PC-3 (cell line): ENCODE results near the gene ERP27. TPM values are rescaled to one million over a fixed set of nuclear protein-coding genes. Genes with fewer than 3 reads are reported as not detected.

Experiments used
- ATAC-seq: fragments of 200-7000 bp; cut with Tn5 transposase; 2 replicates; pipeline ENCODE4 v1.9.1; 2020; ENCODE audit warnings: mild to moderate bottlenecking, moderate library complexity
- BruUV-seq: library from RNA; stranded (reverse); fragments of 400-500 nt; replicated peaks from 2 replicates; lab custom pipeline; 2021; lab: Mats Ljungman, UMichigan
- CTCF ChIA-PET: fragments of 300-600 bp; sonication (Branson Sonifier 250); formaldehyde crosslinking; loops from one replicate; lab custom pipeline; 2022; ENCODE audit warnings: antibody characterized with exemption; lab: Charles Lee
- POLR2A ChIA-PET: fragments of 300-600 bp; sonication (Branson Sonifier 250); formaldehyde crosslinking; loops from one replicate; lab custom pipeline; 2022; ENCODE audit warnings: antibody characterized with exemption; ENCODE audit not compliant: unreplicated experiment; lab: Charles Lee
- DNase-seq: peaks from one replicate; pipeline ENCODE4 v3.0.0-alpha.2; 2015
- H2AFZ ChIP-seq: fragments of 300-600 bp; sonication (generic); 2 replicates; pipeline ENCODE4 v1.6.0; 2016; ENCODE audit warnings: antibody characterized with exemption, low read length
- H3F3A ChIP-seq: fragments of 300-600 bp; sonication (generic); one replicate; pipeline ENCODE4 v1.6.0; 2017; ENCODE audit warnings: antibody characterized with exemption, low read length, control low read depth, mild to moderate bottlenecking; ENCODE audit not compliant: unreplicated experiment
- H3K27ac ChIP-seq: fragments of 300-600 bp; sonication (generic); 2 replicates; pipeline ENCODE4 v1.5.1; 2016; ENCODE audit warnings: mild to moderate bottlenecking, low read length
- H3K27me3 ChIP-seq: fragments of 300-600 bp; sonication (generic); 2 replicates; pipeline ENCODE4 v1.6.1; 2016; ENCODE audit warnings: low read length, mixed read lengths
- H3K36me3 ChIP-seq: fragments of 300-600 bp; sonication (generic); 2 replicates; pipeline ENCODE4 v1.6.1; 2016; ENCODE audit warnings: low read depth, mixed run types, low read length, mixed read lengths
- H3K4me1 ChIP-seq: fragments of 300-600 bp; sonication (generic); 2 replicates; pipeline ENCODE4 v1.5.1; 2016; ENCODE audit warnings: low read length; ENCODE audit not compliant: insufficient read depth
- H3K4me2 ChIP-seq: fragments of 300-600 bp; sonication (generic); 2 replicates; pipeline ENCODE4 v1.6.0; 2016; ENCODE audit warnings: low read length
- H3K4me3 ChIP-seq: fragments of 300-600 bp; sonication (generic); 2 replicates; pipeline ENCODE4 v1.5.1; 2016; ENCODE audit warnings: mild to moderate bottlenecking, low read length, mixed read lengths
- H3K79me2 ChIP-seq: fragments of 300-600 bp; sonication (generic); 2 replicates; pipeline ENCODE4 v1.6.1; 2017; ENCODE audit warnings: low read length, mixed read lengths
- H3K9ac ChIP-seq: fragments of 300-600 bp; sonication (generic); 2 replicates; pipeline ENCODE4 v1.6.0; 2016; ENCODE audit warnings: mild to moderate bottlenecking, low read length
- H3K9me2 ChIP-seq: fragments of 300-600 bp; sonication (generic); replicated peaks from 2 replicates; pipeline ENCODE4 v1.6.1; 2016; ENCODE audit warnings: mixed run types, low read length, mixed read lengths
- H3K9me3 ChIP-seq: fragments of 300-600 bp; sonication (generic); 2 replicates; pipeline ENCODE4 v1.6.1; 2016; ENCODE audit warnings: low read length, mixed read lengths
- H4K20me1 ChIP-seq: fragments of 300-600 bp; sonication (generic); 2 replicates; pipeline ENCODE4 v1.6.1; 2016; ENCODE audit warnings: low read length, mixed read lengths
- EZH2 ChIP-seq: fragments of 300-600 bp; sonication (generic); IDR thresholded peaks from one replicate; pipeline ENCODE4 v1.6.1; 2017; ENCODE audit warnings: antibody characterized with exemption, mild to moderate bottlenecking, low read length; ENCODE audit not compliant: unreplicated experiment
- EZH2phosphoT487 ChIP-seq: fragments of 300-600 bp; sonication (generic); IDR thresholded peaks from 2 replicates; pipeline ENCODE4 v1.6.1; 2018; ENCODE audit warnings: mild to moderate bottlenecking, antibody characterized with exemption, low read length, borderline replicate concordance
- intact Hi-C: fragments of 100-400 bp; cut with micrococcal nuclease; formaldehyde crosslinking; loops from 2 replicates; pipeline ENCODE4 v1.9.0; 2023
- total RNA-seq: library from RNA; depleted of rRNA; stranded (reverse); fragments of >200 nt; gene quantifications from 2 replicates; pipeline ENCODE4 v1.2.3, GENCODE V29; 2014
- TF ChIP-seq, protein P1 (sequence below): fragments of 300-600 bp; sonication (generic); conservative IDR thresholded peaks from 2 replicates; pipeline ENCODE4 v1.5.1; 2017; ENCODE audit warnings: antibody characterized with exemption, low read depth, mild to moderate bottlenecking, low read length

The ERP27 gene
- total RNA-seq, 1 experiment from 2014 or later: not detected

DNA sequence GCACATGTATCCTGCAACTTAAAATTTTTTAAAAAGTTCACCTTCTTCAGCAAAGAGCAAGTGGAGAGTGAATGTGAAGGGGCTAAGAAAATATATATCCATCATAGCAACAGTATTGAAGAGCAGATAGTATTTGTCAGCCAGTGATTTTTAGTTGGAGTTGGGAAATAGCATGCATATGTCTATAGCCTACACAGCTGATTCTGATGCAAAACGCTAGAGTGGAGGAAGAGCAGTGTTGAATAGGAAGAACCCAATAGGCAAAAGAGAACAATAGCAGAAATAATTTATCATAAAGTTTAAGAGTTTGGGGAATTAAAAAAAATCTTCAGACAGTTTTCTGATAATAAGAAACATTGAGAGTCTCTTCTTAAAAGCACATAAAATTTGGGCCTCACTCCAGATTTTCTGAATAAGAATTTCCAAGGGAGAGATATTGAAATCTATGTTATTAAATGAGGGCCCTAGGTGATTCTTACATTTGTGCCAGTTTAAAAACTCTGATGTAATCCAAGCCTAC lies 46.5 kb upstream of the ERP27 start:
- no peaks in the 10 kb centered on the region for H3K9me2 ChIP-seq
- H3K27me3 ChIP-seq: no peaks in the 10 kb centered on the region
- intact Hi-C loops: no loop called here
- no peaks in the 10 kb centered on the region for H3K4me1 ChIP-seq
- no TSS peak for BruUV-seq
- no peaks in the 10 kb centered on the region for H4K20me1 ChIP-seq
- H3K9me3 ChIP-seq: no peaks in the 10 kb centered on the region
- H2AFZ ChIP-seq: no peak overlapping the region
- no peaks in the 10 kb centered on the region for H3F3A ChIP-seq
- H3K4me3 ChIP-seq: no peak overlapping the region
- no peak for TF ChIP-seq EZH2phosphoT487
- TF ChIP-seq, protein P1, sequence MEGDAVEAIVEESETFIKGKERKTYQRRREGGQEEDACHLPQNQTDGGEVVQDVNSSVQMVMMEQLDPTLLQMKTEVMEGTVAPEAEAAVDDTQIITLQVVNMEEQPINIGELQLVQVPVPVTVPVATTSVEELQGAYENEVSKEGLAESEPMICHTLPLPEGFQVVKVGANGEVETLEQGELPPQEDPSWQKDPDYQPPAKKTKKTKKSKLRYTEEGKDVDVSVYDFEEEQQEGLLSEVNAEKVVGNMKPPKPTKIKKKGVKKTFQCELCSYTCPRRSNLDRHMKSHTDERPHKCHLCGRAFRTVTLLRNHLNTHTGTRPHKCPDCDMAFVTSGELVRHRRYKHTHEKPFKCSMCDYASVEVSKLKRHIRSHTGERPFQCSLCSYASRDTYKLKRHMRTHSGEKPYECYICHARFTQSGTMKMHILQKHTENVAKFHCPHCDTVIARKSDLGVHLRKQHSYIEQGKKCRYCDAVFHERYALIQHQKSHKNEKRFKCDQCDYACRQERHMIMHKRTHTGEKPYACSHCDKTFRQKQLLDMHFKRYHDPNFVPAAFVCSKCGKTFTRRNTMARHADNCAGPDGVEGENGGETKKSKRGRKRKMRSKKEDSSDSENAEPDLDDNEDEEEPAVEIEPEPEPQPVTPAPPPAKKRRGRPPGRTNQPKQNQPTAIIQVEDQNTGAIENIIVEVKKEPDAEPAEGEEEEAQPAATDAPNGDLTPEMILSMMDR: no peak
- TF ChIP-seq EZH2: no peak
- ChIA-PET CTCF (no interaction called here), POLR2A (no interaction called here)
- H3K36me3 ChIP-seq: no peaks in the 10 kb centered on the region
- no peak overlapping the region for H3K27ac ChIP-seq
- no peaks in the 10 kb centered on the region for H3K79me2 ChIP-seq
- H3K4me2 ChIP-seq: no peak overlapping the region
- ATAC-seq: no peak
- no peak overlapping the region for H3K9ac ChIP-seq
- no peak for DNase-seq

DNA sequence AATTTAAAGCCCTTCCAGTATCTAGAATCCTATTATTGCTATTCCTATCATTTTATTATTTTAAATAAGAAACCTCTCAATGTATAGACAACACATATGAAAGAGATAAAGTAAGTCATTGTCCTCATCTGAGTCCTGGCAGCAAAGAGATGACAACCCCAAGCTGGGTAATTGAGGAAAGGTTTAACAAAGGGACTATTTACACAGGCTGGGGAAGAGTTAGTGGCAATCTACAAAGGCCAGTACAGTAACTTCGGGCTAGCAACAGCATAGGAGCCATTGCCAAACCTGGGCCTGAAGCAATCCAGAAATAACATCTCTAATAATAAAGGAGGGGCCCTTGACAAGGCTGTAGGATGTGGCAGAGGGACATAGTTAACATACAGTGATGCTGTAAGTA lies 45.7 kb upstream of the ERP27 start:
- intact Hi-C loops: no loop called here
- CTCF ChIA-PET: no interaction called here
- ATAC-seq: no peak

DNA sequence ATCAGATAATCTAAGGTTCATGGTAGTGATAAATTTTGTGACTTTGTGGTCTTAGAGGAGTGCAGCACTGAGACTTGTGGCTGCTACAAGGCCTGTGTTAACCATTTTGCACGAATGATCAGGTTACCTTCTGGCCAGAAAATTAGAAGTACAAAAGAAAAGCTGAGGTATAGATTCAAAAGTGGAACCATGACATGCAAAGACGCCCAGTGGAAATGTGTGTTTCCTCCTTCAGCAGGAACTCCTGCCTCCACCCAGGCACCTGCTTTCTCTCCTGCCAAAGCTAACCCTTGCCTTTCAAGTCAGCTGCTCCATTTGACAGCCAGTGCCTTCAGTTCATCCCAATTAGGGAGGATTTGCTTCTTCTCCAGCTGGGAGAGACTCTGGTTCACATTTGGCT lies 44.7 kb upstream of the ERP27 start:
- ChIA-PET POLR2A (no interaction called here), CTCF (no interaction called here)
- no peak overlapping the region for H3K4me3 ChIP-seq
- no peak overlapping the region for H3K4me2 ChIP-seq
- no peaks in the 10 kb centered on the region for H3K4me1 ChIP-seq
- DNase-seq (no peak), ATAC-seq (no peak)
- no peak overlapping the region for H2AFZ ChIP-seq
- no peaks in the 10 kb centered on the region for H3F3A ChIP-seq
- H3K27me3 ChIP-seq: no peaks in the 10 kb centered on the region
- BruUV-seq: no TSS peak
- no peaks in the 10 kb centered on the region for H3K79me2 ChIP-seq
- H3K9me2 ChIP-seq: no peaks in the 10 kb centered on the region
- TF ChIP-seq EZH2 (no peak), EZH2phosphoT487 (no peak)
- TF ChIP-seq, protein P1: no peak
- no peak overlapping the region for H3K27ac ChIP-seq
- H3K9ac ChIP-seq: no peak overlapping the region
- no peaks in the 10 kb centered on the region for H3K9me3 ChIP-seq
- intact Hi-C loops: no loop called here
- no peaks in the 10 kb centered on the region for H4K20me1 ChIP-seq
- no peaks in the 10 kb centered on the region for H3K36me3 ChIP-seq

More for the DNA sequence above, 45.7 kb upstream of the ERP27 start:
- Histone ChIP-seq H3K4me3 (no peak overlapping the region), H3K9me3 (no peaks in the 10 kb centered on the region), H4K20me1 (no peaks in the 10 kb centered on the region), H3K27ac (no peak overlapping the region), H3K36me3 (no peaks in the 10 kb centered on the region), H3K79me2 (no peaks in the 10 kb centered on the region), H3K4me2 (no peak overlapping the region), H3K9me2 (no peaks in the 10 kb centered on the region), H3K27me3 (no peaks in the 10 kb centered on the region), H2AFZ (no peak overlapping the region), H3K9ac (no peak overlapping the region), H3F3A (no peaks in the 10 kb centered on the region), H3K4me1 (no peaks in the 10 kb centered on the region)
- TF ChIP-seq EZH2phosphoT487 (no peak), EZH2 (no peak)
- TF ChIP-seq, protein P1: no peak
- DNase-seq: no peak
- POLR2A ChIA-PET: no interaction called here
- no TSS peak for BruUV-seq
